ENCODE measurements around the gene CAMK1G.

The CAMK1G gene

GRCh38 chr1:209611771-209612570 is 28.5 kb downstream of the CAMK1G start:
- TF ChIP-seq CTCF (IDR thresholded peaks at IDR 0.05; ENCODE audit: low read depth, low read length), result no peak
- H3K4me3 ChIP-seq (replicated peaks in 1 of 2; ENCODE audit: low read depth in 2 of 2, low read length in 2 of 2), result no peak overlapping the region
- no peak for DNase-seq (ENCODE audit: low read depth in 2 of 2)

GRCh38 chr1:209612646-209613399 is 29.3 kb downstream of the CAMK1G start:
- no peak for TF ChIP-seq CTCF (IDR thresholded peaks at IDR 0.05; ENCODE audit: low read depth, low read length)
- DNase-seq (ENCODE audit: low read depth in 2 of 2), result no peak
- no peak overlapping the region for H3K4me3 ChIP-seq (replicated peaks in 1 of 2; ENCODE audit: low read depth in 2 of 2, low read length in 2 of 2)

- no peak for TF ChIP-seq CTCF (IDR thresholded peaks at IDR 0.05; ENCODE audit: low read depth, low read length)
- H3K4me3 ChIP-seq (replicated peaks in 1 of 2; ENCODE audit: low read depth in 2 of 2, low read length in 2 of 2), result no peak overlapping the region
- no peak for DNase-seq (ENCODE audit: low read depth in 2 of 2)
Measured at GRCh38 chr1:209613400-209614150, 30.1 kb downstream of the CAMK1G start.

GRCh38 chr1:209614151-209614420 is 30.6 kb downstream of the CAMK1G start:
- no peak overlapping the region for H3K4me3 ChIP-seq (replicated peaks in 1 of 2; ENCODE audit: low read depth in 2 of 2, low read length in 2 of 2)
- no peak for TF ChIP-seq CTCF (IDR thresholded peaks at IDR 0.05; ENCODE audit: low read depth, low read length)
- DNase-seq (ENCODE audit: low read depth in 2 of 2), result no peak

- no peak overlapping the region for H3K4me3 ChIP-seq (replicated peaks in 1 of 2; ENCODE audit: low read depth in 2 of 2, low read length in 2 of 2)
- no peak for DNase-seq (ENCODE audit: low read depth in 2 of 2)
- no peak for TF ChIP-seq CTCF (IDR thresholded peaks at IDR 0.05; ENCODE audit: low read depth, low read length)
Measured at GRCh38 chr1:209614906-209615305, 31.4 kb downstream of the CAMK1G start.

GRCh38 chr1:209616366-209617046 is 33.0 kb downstream of the CAMK1G start:
- H3K4me3 ChIP-seq (replicated peaks in 1 of 2; ENCODE audit: low read depth in 2 of 2, low read length in 2 of 2), result no peak overlapping the region
- no peak for DNase-seq (ENCODE audit: low read depth in 2 of 2)
- TF ChIP-seq CTCF (IDR thresholded peaks at IDR 0.05; ENCODE audit: low read depth, low read length), result no peak

All from cardiac fibroblast (primary cell).